SU-DHL-6 (cell line): ENCODE results near the gene CDC42EP5.

Experiments used
- H2AFZ ChIP-seq: fragments of 200-600 bp; sonication (generic); 2 replicates; pipeline ENCODE4 v1.6.1; 2014; ENCODE audit warnings: low read depth, mild to moderate bottlenecking, moderate library complexity, mixed read lengths, antibody characterized with exemption, low read length; ENCODE audit not compliant: severe bottlenecking
- H3F3A ChIP-seq: fragments of 200-600 bp; shearing (Covaris generic); 2 replicates; pipeline ENCODE4 v1.6.0; 2016; ENCODE audit warnings: antibody characterized with exemption, mild to moderate bottlenecking; ENCODE audit not compliant: insufficient read depth
- H3K27ac ChIP-seq: fragments of 200-600 bp; sonication (generic); 2 replicates; pipeline ENCODE4 v1.5.1; 2016; ENCODE audit warnings: low read depth, mild to moderate bottlenecking, low read length, moderate library complexity, mixed read lengths
- H3K27me3 ChIP-seq: fragments of 200-600 bp; sonication (generic), shearing (Covaris generic); 2 replicates; pipeline ENCODE4 v1.6.0; 2014; ENCODE audit warnings: mild to moderate bottlenecking, low read length
- H3K36me3 ChIP-seq: fragments of 200-600 bp; sonication (generic); 2 replicates; pipeline ENCODE4 v1.6.1; 2014; ENCODE audit warnings: mild to moderate bottlenecking, low read length, mixed read lengths
- H3K4me2 ChIP-seq: fragments of 300-600, 200-600 bp; shearing (Covaris generic), sonication (generic); 2 replicates; pipeline ENCODE4 v1.6.0; 2014; ENCODE audit warnings: low read length, low read depth, mild to moderate bottlenecking; ENCODE audit not compliant: poor library complexity, severe bottlenecking
- H3K4me3 ChIP-seq: fragments of 200-600 bp; sonication (generic); 2 replicates; pipeline ENCODE4 v1.5.1; 2014; ENCODE audit warnings: antibody characterized with exemption, low read length, mild to moderate bottlenecking, mixed read lengths; ENCODE audit not compliant: insufficient read depth, poor library complexity, severe bottlenecking
- H3K79me2 ChIP-seq: fragments of 200-600 bp; sonication (generic); 2 replicates; pipeline ENCODE4 v1.6.1; 2014; ENCODE audit warnings: mild to moderate bottlenecking, low read length, moderate library complexity; ENCODE audit not compliant: insufficient read depth
- H3K9ac ChIP-seq: fragments of 200-600 bp; sonication (generic); 2 replicates; pipeline ENCODE4 v1.7.0; 2014; ENCODE audit warnings: mild to moderate bottlenecking, low read length
- H3K9me2 ChIP-seq: fragments of 200-600 bp; sonication (generic); replicated peaks from 2 replicates; pipeline ENCODE4 v1.6.1; 2014; ENCODE audit warnings: low read length; ENCODE audit not compliant: insufficient read depth
- H3K9me3 ChIP-seq: fragments of 200-600 bp; sonication (generic); 2 replicates; pipeline ENCODE4 v1.6.1; 2014; ENCODE audit warnings: low read length, mixed read lengths; ENCODE audit not compliant: insufficient read depth
- H4K20me1 ChIP-seq: fragments of 200-600 bp; sonication (generic); 2 replicates; pipeline ENCODE4 v1.6.1; 2014; ENCODE audit warnings: low read depth, mild to moderate bottlenecking, antibody characterized with exemption, low read length, moderate library complexity, mixed read lengths
- CTCF ChIP-seq: fragments of 200-600 bp; sonication (generic); IDR thresholded peaks from one replicate; pipeline ENCODE4 v1.5.1; 2017; ENCODE audit warnings: antibody characterized with exemption, mild to moderate bottlenecking, low read length, moderate library complexity; ENCODE audit not compliant: insufficient read depth, poor library complexity, severe bottlenecking
- EZH2phosphoT487 ChIP-seq: fragments of 200-600 bp; sonication (generic), shearing (Covaris generic); conservative IDR thresholded peaks from 2 replicates; pipeline ENCODE4 v1.6.1; 2018; ENCODE audit warnings: mild to moderate bottlenecking, antibody characterized with exemption, low read length, moderate library complexity, mixed read lengths

Gene CDC42EP5

GRCh38 chr19:54432144-54432738, 40.9 kb downstream of the CDC42EP5 start:
- no peaks in the 10 kb centered on the region for H4K20me1 ChIP-seq
- no peaks in the 10 kb centered on the region for H3K27me3 ChIP-seq
- no peaks in the 10 kb centered on the region for H3K9me3 ChIP-seq
- H3K4me3 ChIP-seq, result no peak overlapping the region
- no peak overlapping the region for H2AFZ ChIP-seq
- no peaks in the 10 kb centered on the region for H3K9me2 ChIP-seq
- no peak overlapping the region for H3K27ac ChIP-seq
- TF ChIP-seq EZH2phosphoT487 (no peak), CTCF (no peak)
- H3F3A ChIP-seq, result no peaks in the 10 kb centered on the region
- no peaks in the 10 kb centered on the region for H3K36me3 ChIP-seq
- H3K79me2 ChIP-seq, result no peaks in the 10 kb centered on the region
- no peak overlapping the region for H3K9ac ChIP-seq
- no peak overlapping the region for H3K4me2 ChIP-seq

GRCh38 chr19:54431255-54431838, 41.7 kb downstream of the CDC42EP5 start:
- no peaks in the 10 kb centered on the region for H3K36me3 ChIP-seq
- H3K27me3 ChIP-seq, result no peaks in the 10 kb centered on the region
- H3F3A ChIP-seq, result no peaks in the 10 kb centered on the region
- no peak overlapping the region for H3K4me3 ChIP-seq
- H4K20me1 ChIP-seq, result no peaks in the 10 kb centered on the region
- H3K4me2 ChIP-seq, result no peak overlapping the region
- H3K9me3 ChIP-seq, result no peaks in the 10 kb centered on the region
- no peak overlapping the region for H3K9ac ChIP-seq
- no peaks in the 10 kb centered on the region for H3K79me2 ChIP-seq
- H3K27ac ChIP-seq, result no peak overlapping the region
- H2AFZ ChIP-seq, result no peak overlapping the region
- TF ChIP-seq EZH2phosphoT487 (no peak), CTCF (no peak)
- H3K9me2 ChIP-seq, result no peaks in the 10 kb centered on the region

- Histone ChIP-seq H3K36me3 (no peaks in the 10 kb centered on the region), H3K27me3 (no peaks in the 10 kb centered on the region), H3K9me3 (no peaks in the 10 kb centered on the region), H2AFZ (no peak overlapping the region), H3K79me2 (no peaks in the 10 kb centered on the region), H4K20me1 (no peaks in the 10 kb centered on the region), H3F3A (no peaks in the 10 kb centered on the region), H3K4me3 (no peak overlapping the region), H3K9ac (no peak overlapping the region), H3K4me2 (peak overlapping the region; percentile 12), H3K27ac (no peak overlapping the region), H3K9me2 (no peaks in the 10 kb centered on the region)
- TF ChIP-seq CTCF (no peak), EZH2phosphoT487 (no peak)
Measured at GRCh38 chr19:54430306-54431254, 42.5 kb downstream of the CDC42EP5 start.
